ENCODE data around the gene CTNNA3.

CTNNA3 gene

GRCh38 chr10:67284589-67284988, 411.4 kb downstream of the CTNNA3 start:
- no peak for DNase-seq (ENCODE audit: low spot score)
- no peak for TF ChIP-seq CTCF (IDR thresholded peaks at IDR 0.05; ENCODE audit: borderline replicate concordance, control extremely low read depth, extremely low read depth, insufficient read depth, missing control alignments)
- in situ Hi-C loops (cut with MboI; ENCODE audit: low sequenced_read_pairs, unreplicated experiment), result no loop called here

GRCh38 chr10:67282871-67283270, 413.1 kb downstream of the CTNNA3 start:
- no peak for DNase-seq (ENCODE audit: low spot score)
- TF ChIP-seq CTCF (IDR thresholded peaks at IDR 0.05; ENCODE audit: borderline replicate concordance, control extremely low read depth, extremely low read depth, insufficient read depth, missing control alignments), result no peak
- in situ Hi-C loops (cut with MboI; ENCODE audit: low sequenced_read_pairs, unreplicated experiment), result no loop called here

GRCh38 chr10:67280405-67280804, 415.6 kb downstream of the CTNNA3 start:
- in situ Hi-C loops (cut with MboI; ENCODE audit: low sequenced_read_pairs, unreplicated experiment), result no loop called here
- no peak for DNase-seq (ENCODE audit: low spot score)

GRCh38 chr10:67277402-67277801, 418.6 kb downstream of the CTNNA3 start:
- no peak for DNase-seq (ENCODE audit: low spot score)
- TF ChIP-seq CTCF (IDR thresholded peaks at IDR 0.05; ENCODE audit: borderline replicate concordance, control extremely low read depth, extremely low read depth, insufficient read depth, missing control alignments), result no peak
- in situ Hi-C loops (cut with MboI; ENCODE audit: low sequenced_read_pairs, unreplicated experiment), result no loop called here

More at GRCh38 chr10:67280405-67280804, 415.6 kb downstream of the CTNNA3 start:
- TF ChIP-seq CTCF (IDR thresholded peaks at IDR 0.05; ENCODE audit: borderline replicate concordance, control extremely low read depth, extremely low read depth, insufficient read depth, missing control alignments), result no peak

GRCh38 chr10:67269828-67270227, 426.2 kb downstream of the CTNNA3 start:
- in situ Hi-C loops (cut with MboI; ENCODE audit: low sequenced_read_pairs, unreplicated experiment), result no loop called here
- DNase-seq (ENCODE audit: low spot score), result no peak
- TF ChIP-seq CTCF (IDR thresholded peaks at IDR 0.05; ENCODE audit: borderline replicate concordance, control extremely low read depth, extremely low read depth, insufficient read depth, missing control alignments), result no peak

GRCh38 chr10:67268146-67268545, 427.8 kb downstream of the CTNNA3 start:
- in situ Hi-C loops (cut with MboI; ENCODE audit: low sequenced_read_pairs, unreplicated experiment), result no loop called here
- TF ChIP-seq CTCF (IDR thresholded peaks at IDR 0.05; ENCODE audit: borderline replicate concordance, control extremely low read depth, extremely low read depth, insufficient read depth, missing control alignments), result no peak
- DNase-seq (ENCODE audit: low spot score), result no peak

- TF ChIP-seq CTCF (IDR thresholded peaks at IDR 0.05; ENCODE audit: borderline replicate concordance, control extremely low read depth, extremely low read depth, insufficient read depth, missing control alignments), result no peak
- DNase-seq (ENCODE audit: low spot score), result no peak
- in situ Hi-C loops (cut with MboI; ENCODE audit: low sequenced_read_pairs, unreplicated experiment), result no loop called here
Observed at GRCh38 chr10:67262675-67263074, 433.3 kb downstream of the CTNNA3 start.

Measured in GM13976 (cell line).